ENCODE results near the gene GFRA3. TPM values are rescaled to one million over a fixed set of nuclear protein-coding genes. Genes with fewer than 3 reads are reported as not detected.
"Not testable (repeated sequence)": the region's sequence is repeated elsewhere in the genome, so short reads cannot be mapped to it uniquely, and the experiment has no call there.

Gene GFRA3
- total RNA-seq, 2 donors from 2014 or later, result 0.22 TPM; not detected in 1

DNA sequence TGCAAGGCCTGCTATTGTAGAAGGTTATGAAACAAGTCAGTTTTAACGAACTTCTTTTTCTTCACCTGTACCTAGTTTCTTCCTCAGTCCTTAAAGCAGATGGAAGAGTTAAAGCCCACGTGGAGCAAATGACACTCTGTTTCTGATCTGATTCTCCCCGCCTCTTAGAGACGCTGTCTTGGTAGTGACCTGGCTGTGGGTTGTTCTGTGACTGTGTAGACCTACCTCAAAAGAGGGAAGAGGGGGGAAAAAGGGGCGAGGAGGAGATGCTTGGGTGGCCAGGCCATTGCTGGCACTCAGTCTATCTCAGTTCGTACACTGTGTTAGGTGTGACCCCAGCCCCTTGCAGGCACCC lies 610 bp downstream of the GFRA3 start:
- peaks cover 0 to 3% of the 10 kb centered on the region in 2 donors for H3K4me1 Mint-ChIP-seq (ENCODE audit: low read depth in 2 of 2)
- ATAC-seq, result peak in 1 of 2 donors; percentile 43
- no peak for DNase-seq (ENCODE audit: low spot score)
- no peak overlapping the region for H3K27ac Mint-ChIP-seq
- peak overlapping the region; percentile 17 for H3K4me3 Mint-ChIP-seq
- no peaks in the 10 kb centered on the region for H3K36me3 Mint-ChIP-seq
- no peaks in the 10 kb centered on the region for H3K9me3 Mint-ChIP-seq
- H3K27me3 Mint-ChIP-seq, result peaks cover 12 to 18% of the 10 kb centered on the region in 2 donors

DNA sequence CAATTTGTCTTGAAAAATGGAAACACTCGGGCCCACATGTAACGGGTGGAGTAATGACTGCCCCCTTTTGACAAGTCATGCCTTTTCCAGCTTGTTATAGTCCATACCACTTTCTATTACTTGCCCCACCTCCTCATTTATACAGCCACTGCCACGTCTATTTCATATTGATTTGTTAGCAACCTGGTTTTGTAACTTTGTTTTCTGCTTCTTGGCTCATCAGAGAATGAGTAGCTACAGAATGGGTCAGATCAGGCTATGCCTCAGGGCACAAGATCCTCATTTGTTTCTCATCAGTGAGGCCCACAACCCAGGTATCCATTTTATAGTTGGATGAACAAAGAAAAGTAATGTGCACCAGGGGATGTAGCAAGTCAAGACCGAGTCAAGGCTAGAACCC lies 1.7 kb downstream of the GFRA3 start:
- DNase-seq (ENCODE audit: low spot score), result no peak
- Mint-ChIP-seq H3K27ac (no peak overlapping the region), H3K4me3 (no peak overlapping the region), H3K36me3 (no peaks in the 10 kb centered on the region), H3K4me1 (ENCODE audit: low read depth in 2 of 2) (peaks cover 0 to 3% of the 10 kb centered on the region in 2 donors), H3K9me3 (no peaks in the 10 kb centered on the region), H3K27me3 (peaks cover 12 to 22% of the 10 kb centered on the region in 2 donors)
- ATAC-seq, result no peak

DNA sequence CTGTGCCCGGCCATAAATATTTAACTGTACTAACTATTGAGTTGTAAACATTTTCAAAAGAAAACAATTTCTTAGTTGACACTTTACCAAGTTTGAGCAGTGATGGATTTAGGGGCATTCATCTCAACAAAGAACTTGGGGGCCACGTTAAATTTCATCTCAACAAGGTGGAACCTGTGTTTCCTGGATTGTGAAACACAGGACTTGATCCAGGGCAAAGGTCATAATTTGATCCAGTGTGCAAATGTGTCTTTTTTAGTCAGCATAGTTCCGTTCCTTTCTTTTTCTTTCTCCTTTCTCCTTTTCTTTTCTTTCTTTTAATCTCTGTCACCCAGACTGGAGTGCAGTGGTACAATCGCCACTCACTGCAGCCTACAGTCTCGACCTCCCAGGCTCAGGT lies 3.1 kb downstream of the GFRA3 start:
- Mint-ChIP-seq H3K27ac (no peak overlapping the region), H3K4me1 (ENCODE audit: low read depth in 2 of 2) (peaks cover 0 to 3% of the 10 kb centered on the region in 2 donors), H3K27me3 (peaks cover 12 to 23% of the 10 kb centered on the region in 2 donors), H3K36me3 (no peaks in the 10 kb centered on the region), H3K4me3 (no peak overlapping the region), H3K9me3 (no peaks in the 10 kb centered on the region)
- DNase-seq (ENCODE audit: low spot score) (no peak), ATAC-seq (no peak)

- Mint-ChIP-seq H3K27me3 (peaks cover 7 to 11% of the 10 kb centered on the region in 2 donors), H3K36me3 (no peaks in the 10 kb centered on the region), H3K9me3 (no peaks in the 10 kb centered on the region), H3K4me3 (no peak overlapping the region), H3K4me1 (ENCODE audit: low read depth in 2 of 2) (no peaks in the 10 kb centered on the region), H3K27ac (no peak overlapping the region)
- DNase-seq (ENCODE audit: low spot score), result no peak
- ATAC-seq, result peak in 1 of 2 donors; percentile 24
Measured at GRCh38 chr5:138264183-138264582, 10.2 kb downstream of the GFRA3 start.

- ATAC-seq (no peak), DNase-seq (ENCODE audit: low spot score) (no peak)
- Mint-ChIP-seq H3K27me3 (peaks cover 7 to 14% of the 10 kb centered on the region in 2 donors), H3K27ac (no peak overlapping the region), H3K4me3 (no peak overlapping the region), H3K9me3 (no peaks in the 10 kb centered on the region), H3K36me3 (no peaks in the 10 kb centered on the region), H3K4me1 (ENCODE audit: low read depth in 2 of 2) (no peaks in the 10 kb centered on the region)
Measured at GRCh38 chr5:138263581-138263980, 10.8 kb downstream of the GFRA3 start.

DNA sequence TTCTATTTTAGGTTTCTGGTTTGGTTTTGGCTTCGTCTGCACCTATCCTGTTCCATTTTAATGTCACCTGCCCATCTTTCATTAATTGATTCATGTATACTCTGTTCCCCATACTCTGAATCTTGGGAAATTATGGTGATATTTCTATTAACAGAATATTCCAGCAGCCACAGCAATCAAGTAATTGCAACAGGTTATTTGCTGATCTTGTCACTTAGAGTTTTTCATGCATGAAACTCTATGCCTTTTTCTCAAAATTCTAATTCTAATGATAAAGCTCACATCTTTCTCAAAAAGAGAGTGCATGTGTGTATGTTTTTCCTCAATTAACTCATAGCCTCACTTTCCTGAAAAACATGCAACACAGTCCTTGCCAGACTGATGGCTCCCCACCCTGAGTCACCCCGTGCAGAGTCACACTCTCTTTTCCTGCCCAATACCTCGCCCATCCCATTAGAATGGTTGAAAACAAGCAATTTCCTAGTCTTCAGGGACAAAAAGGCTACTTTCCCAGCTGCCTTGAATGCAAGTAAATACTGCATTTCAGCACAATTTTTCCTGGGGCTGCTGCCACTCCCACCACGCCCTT lies 15.6 kb downstream of the GFRA3 start:
- no peak overlapping the region for H3K4me3 Mint-ChIP-seq

GRCh38 chr5:138257583-138257982 lies 16.8 kb downstream of the GFRA3 start:
- no peak for DNase-seq (ENCODE audit: low spot score)
- no peaks in the 10 kb centered on the region for H3K4me1 Mint-ChIP-seq (ENCODE audit: low read depth in 2 of 2)
- ATAC-seq, result peak in 1 of 2 donors; percentile 33
- H3K9me3 Mint-ChIP-seq, result no peaks in the 10 kb centered on the region
- H3K27ac Mint-ChIP-seq, result no peak overlapping the region
- H3K27me3 Mint-ChIP-seq, result peaks cover 7% of the 10 kb centered on the region in 2 donors
- no peak overlapping the region for H3K4me3 Mint-ChIP-seq
- H3K36me3 Mint-ChIP-seq, result no peaks in the 10 kb centered on the region

More for the DNA sequence above, 15.6 kb downstream of the GFRA3 start:
- no peak overlapping the region for H3K27ac Mint-ChIP-seq
- peaks cover 7% of the 10 kb centered on the region in 2 donors for H3K27me3 Mint-ChIP-seq
- no peak for ATAC-seq
- no peaks in the 10 kb centered on the region for H3K36me3 Mint-ChIP-seq
- no peaks in the 10 kb centered on the region for H3K4me1 Mint-ChIP-seq (ENCODE audit: low read depth in 2 of 2)
- no peak for DNase-seq (ENCODE audit: low spot score)
- H3K9me3 Mint-ChIP-seq, result no peaks in the 10 kb centered on the region

DNA sequence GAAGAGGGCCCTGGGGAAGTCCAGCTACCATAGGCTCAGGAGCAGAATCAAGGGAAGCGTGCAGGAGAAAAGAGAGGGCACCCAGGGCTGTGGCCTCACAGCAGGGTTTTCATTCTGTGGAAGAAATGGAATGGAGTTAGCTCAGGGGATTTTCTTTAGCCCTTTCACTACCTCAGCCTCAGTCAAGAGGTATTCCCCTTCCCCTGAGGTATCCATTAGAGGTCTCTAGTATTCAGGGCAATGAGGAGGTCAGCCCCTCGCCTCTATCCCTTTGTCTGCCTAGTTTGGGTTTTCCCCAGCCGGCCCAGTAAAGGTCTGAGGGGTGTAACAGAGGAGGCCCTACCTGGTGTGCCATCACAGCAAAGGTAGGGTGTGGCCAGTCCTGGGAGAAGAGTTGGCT lies 21.5 kb downstream of the GFRA3 start:
- no peak overlapping the region for H3K4me3 Mint-ChIP-seq
- ATAC-seq (no peak), DNase-seq (ENCODE audit: low spot score) (no peak)
- H3K4me1 Mint-ChIP-seq (ENCODE audit: low read depth in 2 of 2), result no peaks in the 10 kb centered on the region
- H3K27me3 Mint-ChIP-seq, result peaks cover 4 to 7% of the 10 kb centered on the region in 2 donors
- no peak overlapping the region for H3K27ac Mint-ChIP-seq
- no peaks in the 10 kb centered on the region for H3K9me3 Mint-ChIP-seq
- no peaks in the 10 kb centered on the region for H3K36me3 Mint-ChIP-seq

DNA sequence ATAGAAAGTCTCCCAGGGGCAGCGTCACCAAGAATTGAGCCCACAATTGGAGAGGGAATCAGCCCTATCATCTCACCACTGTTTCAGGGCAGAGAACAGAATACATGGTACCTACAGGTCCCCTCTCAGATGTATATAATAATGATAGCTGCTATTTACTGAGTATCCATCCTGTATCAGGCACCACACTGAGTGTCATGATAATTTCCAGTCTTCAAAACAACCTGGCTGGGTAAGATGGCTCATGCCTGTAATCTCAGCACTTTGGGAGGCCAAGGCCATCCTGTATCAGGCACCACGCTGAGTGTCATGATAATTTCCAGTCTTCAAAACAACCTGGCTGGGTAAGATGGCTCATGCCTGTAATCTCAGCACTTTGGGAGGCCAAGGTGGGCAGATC lies 26.6 kb downstream of the GFRA3 start:
- H3K36me3 Mint-ChIP-seq; H3K9me3 Mint-ChIP-seq; H3K4me1 Mint-ChIP-seq (ENCODE audit: low read depth in 2 of 2); ATAC-seq; H3K4me3 Mint-ChIP-seq; H3K27ac Mint-ChIP-seq; DNase-seq (ENCODE audit: low spot score): not testable (repeated sequence)
- H3K27me3 Mint-ChIP-seq, result peaks cover 16 to 18% of the 10 kb centered on the region in 2 donors

DNA sequence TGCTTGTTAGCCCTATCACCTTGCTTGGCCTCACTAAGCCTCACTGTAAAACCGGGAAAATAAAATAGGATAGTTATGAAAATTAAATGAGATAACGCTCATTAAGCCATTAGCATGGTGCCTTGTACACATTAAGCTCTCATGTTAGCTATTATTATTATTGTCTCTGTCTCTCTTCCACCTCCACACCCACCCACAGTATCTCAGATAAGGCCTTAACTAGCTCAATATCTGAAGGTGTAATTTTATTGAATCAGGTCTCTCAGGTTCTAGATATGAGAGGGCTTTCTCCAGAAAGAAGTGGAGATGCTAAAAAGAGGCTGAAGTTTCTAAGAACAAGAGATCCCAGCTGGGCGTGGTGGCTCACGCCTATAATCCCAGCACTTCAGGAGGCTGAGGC lies 27.6 kb downstream of the GFRA3 start:
- H3K36me3 Mint-ChIP-seq, result no peaks in the 10 kb centered on the region
- no peak overlapping the region for H3K27ac Mint-ChIP-seq
- peaks cover 15 to 16% of the 10 kb centered on the region in 2 donors for H3K27me3 Mint-ChIP-seq
- no peaks in the 10 kb centered on the region for H3K9me3 Mint-ChIP-seq
- DNase-seq (ENCODE audit: low spot score), result no peak
- H3K4me3 Mint-ChIP-seq, result no peak overlapping the region
- no peak for ATAC-seq
- no peaks in the 10 kb centered on the region for H3K4me1 Mint-ChIP-seq (ENCODE audit: low read depth in 2 of 2)

DNA sequence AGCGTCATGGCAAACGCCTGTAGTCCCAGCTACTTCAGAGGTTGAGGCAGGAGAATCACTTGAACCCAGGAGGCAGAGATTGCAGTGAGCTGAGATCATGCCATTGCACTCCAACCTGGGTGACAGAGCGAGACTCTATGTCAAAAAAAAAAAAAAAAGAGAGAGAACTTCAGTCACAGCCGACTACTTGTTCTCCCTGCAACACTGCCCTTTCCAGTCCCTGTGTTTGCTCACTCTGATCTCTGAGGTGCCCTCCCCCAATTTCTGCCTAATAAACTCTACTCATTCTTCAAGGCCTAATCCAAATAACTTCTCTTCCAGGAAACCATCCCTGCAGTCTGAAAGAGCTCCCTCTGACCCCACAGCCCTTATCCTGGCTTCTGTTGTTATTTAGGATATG lies 28.1 kb downstream of the GFRA3 start:
- ATAC-seq (no peak), DNase-seq (ENCODE audit: low spot score) (no peak)
- Mint-ChIP-seq H3K4me3 (no peak overlapping the region), H3K9me3 (no peaks in the 10 kb centered on the region), H3K27ac (no peak overlapping the region), H3K4me1 (ENCODE audit: low read depth in 2 of 2) (peaks cover under 1 to 2% of the 10 kb centered on the region in 2 donors), H3K27me3 (peaks cover 16 to 17% of the 10 kb centered on the region in 2 donors), H3K36me3 (no peaks in the 10 kb centered on the region)

- DNase-seq (ENCODE audit: low spot score), result no peak
- Mint-ChIP-seq H3K27ac (no peak overlapping the region), H3K4me3 (no peak overlapping the region), H3K9me3 (no peaks in the 10 kb centered on the region), H3K27me3 (peaks cover 22 to 24% of the 10 kb centered on the region in 2 donors), H3K36me3 (no peaks in the 10 kb centered on the region), H3K4me1 (ENCODE audit: low read depth in 2 of 2) (peaks cover 7 to 9% of the 10 kb centered on the region in 2 donors)
- ATAC-seq, result no peak
Measured at GRCh38 chr5:138245717-138246116, 28.7 kb downstream of the GFRA3 start.

GRCh38 chr5:138243794-138244193 lies 30.6 kb downstream of the GFRA3 start:
- Mint-ChIP-seq H3K36me3 (no peaks in the 10 kb centered on the region), H3K27me3 (peaks cover 32 to 33% of the 10 kb centered on the region in 2 donors)

DNA sequence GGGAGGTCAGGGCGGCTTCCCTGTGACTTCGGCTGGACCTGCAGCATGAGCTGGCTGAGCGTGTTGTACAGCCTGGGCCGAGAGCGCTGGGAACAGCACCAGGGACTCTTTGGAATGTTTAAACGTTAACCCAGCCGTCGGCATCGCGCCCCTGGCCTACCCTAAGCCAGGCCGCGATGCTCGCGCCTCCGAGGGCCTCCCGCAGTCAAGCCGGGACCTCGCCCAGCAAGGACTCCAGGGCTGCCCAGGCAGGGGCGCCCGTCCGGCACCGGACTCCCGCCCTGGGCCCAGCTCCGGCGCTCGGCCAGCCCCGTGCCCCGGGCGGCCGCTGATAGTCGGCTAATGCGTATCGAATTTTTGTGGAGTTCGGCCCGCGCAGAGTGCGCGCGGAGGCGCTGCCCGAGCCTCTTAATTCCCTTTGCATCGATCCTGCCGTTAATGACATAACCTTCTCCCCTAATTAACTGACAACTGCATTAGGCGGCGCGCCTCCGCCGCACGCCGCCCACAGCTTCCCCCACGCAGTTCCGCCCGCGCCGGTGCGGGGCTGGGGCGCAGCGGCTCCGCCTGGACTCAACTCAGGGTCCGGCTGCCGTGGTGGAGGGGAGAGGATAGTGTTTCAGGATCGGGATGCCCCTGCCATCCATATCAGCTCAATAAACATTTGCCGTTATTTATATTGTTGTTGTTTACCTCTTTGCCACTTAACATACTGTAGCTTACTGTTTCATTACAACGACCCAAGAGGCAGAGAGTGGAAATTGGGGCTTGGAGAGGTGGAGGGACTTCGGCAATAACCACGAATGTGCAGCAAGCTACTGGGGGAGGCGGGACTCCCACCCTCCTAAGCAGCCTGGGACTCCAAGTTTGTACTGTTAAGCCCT lies 32.5 kb downstream of the GFRA3 start:
- H3K27me3 Mint-ChIP-seq, result peaks cover 32 to 33% of the 10 kb centered on the region in 2 donors
- peak overlapping the region; percentile 54 for H3K4me3 Mint-ChIP-seq
- no peaks in the 10 kb centered on the region for H3K36me3 Mint-ChIP-seq
- no peak overlapping the region for H3K27ac Mint-ChIP-seq
- DNase-seq (ENCODE audit: low spot score) (no peak), ATAC-seq (peak; percentile 57 to 64)
- no peaks in the 10 kb centered on the region for H3K9me3 Mint-ChIP-seq
- peaks cover 11% of the 10 kb centered on the region in 2 donors for H3K4me1 Mint-ChIP-seq (ENCODE audit: low read depth in 2 of 2)

More at GRCh38 chr5:138243794-138244193, 30.6 kb downstream of the GFRA3 start:
- no peak overlapping the region for H3K27ac Mint-ChIP-seq
- ATAC-seq, result no peak
- no peaks in the 10 kb centered on the region for H3K9me3 Mint-ChIP-seq
- DNase-seq (ENCODE audit: low spot score), result no peak
- peaks cover 11% of the 10 kb centered on the region in 2 donors for H3K4me1 Mint-ChIP-seq (ENCODE audit: low read depth in 2 of 2)
- no peak overlapping the region for H3K4me3 Mint-ChIP-seq

All from natural killer cell treated with Interleukin-12 subunit alpha and Interleukin-12 subunit beta and Interleukin-15 and Interleukin-18, amount 100 ng/mL, for 72 hours (primary cell).